GM12878 (cell line): Measurements from ENCODE around the gene RTF2. TPM values are rescaled to one million over a fixed set of nuclear protein-coding genes. Genes with fewer than 3 reads are reported as not detected.
A peak's percentile ranks its signal among the peaks of the same experiment; 100 is the strongest.

ENCODE experiments used
- ATAC-seq: fragments of 200-7000 bp; cut with Tn5 transposase; 3 replicates; pipeline ENCODE4 v1.9.1; 2020; ENCODE audit warnings: mild to moderate bottlenecking, moderate library complexity
- BruUV-seq: library from RNA; stranded (reverse); fragments of 400-500 nt; replicated peaks from 2 replicates; lab custom pipeline; 2021; lab: Mats Ljungman, UMichigan
- CTCF ChIA-PET: fragments of 300-600 bp; sonication (Branson Sonifier 250); formaldehyde crosslinking; extraction: SDS; loops from one replicate; lab custom pipeline; 2021; ENCODE audit warnings: inconsistent platforms; lab: Yijun Ruan, JAX
- POLR2A ChIA-PET: fragments of 350-600 bp; formaldehyde crosslinking; extraction: SDS; loops from one replicate; lab custom pipeline; 2021; ENCODE audit warnings: inconsistent platforms; lab: Charles Lee
- RAD21 ChIA-PET: fragments of 300-600 bp; sonication (Branson Sonifier 250); formaldehyde crosslinking; loops from one replicate; lab custom pipeline; 2023; ENCODE audit warnings: antibody characterized with exemption; ENCODE audit not compliant: unreplicated experiment; lab: Charles Lee
- SMC1A ChIA-PET: fragments of 300-600 bp; sonication (Branson Sonifier 250); formaldehyde crosslinking; loops from one replicate; lab custom pipeline; 2023; ENCODE audit not compliant: unreplicated experiment, uncharacterized antibody; lab: Charles Lee
- DNase-seq: peaks from one replicate; pipeline ENCODE4 v3.0.0-alpha.2; 2011; ENCODE audit warnings: low read depth, low spot score
- FAIRE-seq: peaks from 3 replicates; lab custom pipeline; 2011; peaks lifted over from hg19 to GRCh38; lab: Jason Lieb, UNC
- H2AFZ ChIP-seq: 2 replicates; pipeline ENCODE4 v1.6.0; 2011; ENCODE audit warnings: low read depth, low read length, control low read depth; ENCODE audit not compliant: control insufficient read depth
- H3K27ac ChIP-seq: 2 replicates; pipeline ENCODE4 v1.5.1; 2011; ENCODE audit warnings: control low read depth; ENCODE audit not compliant: control insufficient read depth, insufficient read depth
- H3K27me3 ChIP-seq, 2 experiments: replicated peaks in 1 of 2; 2 replicates each; pipeline versions ENCODE4 v1.6.0 to v1.6.1; 2011; ENCODE audit warnings: low read length in 1 of 2; ENCODE audit not compliant: control insufficient read depth in 2 of 2, insufficient read depth in 2 of 2
- H3K36me3 ChIP-seq, 2 experiments: 2 replicates each; pipeline ENCODE4 v1.5.1; 2011; ENCODE audit warnings: low read length in 1 of 2; ENCODE audit not compliant: control insufficient read depth in 2 of 2, insufficient read depth in 2 of 2
- H3K4me1 ChIP-seq: 2 replicates; pipeline ENCODE4 v1.6.1; 2011; ENCODE audit warnings: mild to moderate bottlenecking, low read length, moderate library complexity, mixed read lengths; ENCODE audit not compliant: control insufficient read depth, insufficient read depth
- H3K4me2 ChIP-seq: 2 replicates; pipeline ENCODE4 v1.6.0; 2011; ENCODE audit warnings: control low read depth; ENCODE audit not compliant: control insufficient read depth, insufficient read depth
- H3K4me3 ChIP-seq: fragments of 200-600 bp; sonication (generic); 2 replicates; pipeline ENCODE4 v1.5.1; 2016
- H3K79me2 ChIP-seq: 2 replicates; pipeline ENCODE4 v1.6.0; 2011; ENCODE audit warnings: low read length; ENCODE audit not compliant: control insufficient read depth, insufficient read depth
- H3K9ac ChIP-seq: 2 replicates; pipeline ENCODE4 v1.8.0; 2011; ENCODE audit warnings: low read length, control low read depth, mixed read lengths; ENCODE audit not compliant: control insufficient read depth, insufficient read depth
- H3K9me3 ChIP-seq: replicated peaks from 3 replicates; pipeline ENCODE4 v1.5.1; 2011; ENCODE audit warnings: mild to moderate bottlenecking, low read length; ENCODE audit not compliant: control insufficient read depth, insufficient read depth
- H4K20me1 ChIP-seq: 2 replicates; pipeline ENCODE4 v1.6.0; 2011; ENCODE audit not compliant: control insufficient read depth, insufficient read depth
- GABPA ChIP-seq: IDR thresholded peaks from 2 replicates; pipeline ENCODE4 v1.6.1; 2014; ENCODE audit warnings: antibody characterized with exemption, low read depth, mild to moderate bottlenecking, inconsistent platforms
- HSF1 ChIP-seq: fragments of 150-350 bp; IDR thresholded peaks from 2 replicates; pipeline ENCODE4 v1.6.1; 2014; ENCODE audit warnings: mild to moderate bottlenecking, low read depth, low read length
- MEF2B ChIP-seq: fragments of 450-650 bp; IDR thresholded peaks from 2 replicates; pipeline ENCODE4 v1.6.1; 2018; ENCODE audit warnings: mild to moderate bottlenecking, moderate library complexity; ENCODE audit not compliant: partially characterized antibody, poor library complexity, severe bottlenecking
- NFIC ChIP-seq: IDR thresholded peaks from 2 replicates; pipeline ENCODE4 v1.6.1; 2012; ENCODE audit warnings: low read depth, mild to moderate bottlenecking, inconsistent platforms, low read length, moderate library complexity
- PBX3 ChIP-seq: IDR thresholded peaks from 2 replicates; pipeline ENCODE4 v1.6.1; 2011; ENCODE audit warnings: mild to moderate bottlenecking, low read depth, low read length, moderate library complexity; ENCODE audit not compliant: insufficient replicate concordance
- SPI1 ChIP-seq: IDR thresholded peaks from 2 replicates; pipeline ENCODE4 v1.6.1; 2011; ENCODE audit warnings: low read depth, mild to moderate bottlenecking, low read length, moderate library complexity, borderline replicate concordance; ENCODE audit not compliant: insufficient read depth
- STAT1 ChIP-seq: fragments of 450-650 bp; conservative IDR thresholded peaks from 2 replicates; pipeline ENCODE4 v1.6.1; 2014; ENCODE audit warnings: antibody characterized with exemption, mild to moderate bottlenecking
- WGBS: methylation state at CpG from one replicate; pipeline ENCODE4 v1.1.6; 2016; ENCODE audit warnings: low lambda C conversion rate; ENCODE audit not compliant: insufficient replicate concordance, insufficient coverage; ENCODE audit errors: missing lambda C conversion rate; 5-methylcytosine and 5-hydroxymethylcytosine counted together
- in situ Hi-C: fragments of 300-500 bp; cut with MboI; formaldehyde crosslinking; loops from 9 replicates; pipeline ENCODE4 v1.14.3; 2018; ENCODE audit warnings: mixed read lengths
- intact Hi-C: fragments of 100-400 bp; cut with micrococcal nuclease; formaldehyde crosslinking; loops from one replicate; pipeline ENCODE4 v1.14.2; 2022; ENCODE audit not compliant: unreplicated experiment
- polyA plus RNA-seq, 11 experiments: library from polyadenylated mRNA; depleted of rRNA in 4 of 11; unstranded in 6 of 11; stranded (reverse) in 5 of 11; fragments of >200 nt; fragmentation: Nextera tagmentation in 4 of 11; fragmentation: Illumina TruSeq in 1 of 11; extraction: Ambion mirVana in 4 of 11; extraction: Trizol in 1 of 11; gene quantifications; 1 replicate in 1 of 11; 2 replicates in 10 of 11; pipeline versions ENCODE4 v1.2.1 to v1.2.3, GENCODE V29; 2011 to 2016; ENCODE audit warnings: inconsistent platforms in 2 of 11, missing spikeins in 2 of 11, low read depth in 1 of 11
- total RNA-seq, 4 experiments: library from RNA; depleted of rRNA in 3 of 4; stranded (reverse); fragments of >200 nt in 3 of 4; fragmentation: Illumina TruSeq in 1 of 4; extraction: Trizol in 1 of 4; gene quantifications; 2 replicates each; pipeline versions ENCODE4 v1.2.1 to v1.2.3, GENCODE V29; 2013 to 2021

RTF2 gene
- total and polyA plus RNA-seq, 10 of the 15 experiments (the other 5 are each of a cell fraction or from before 2014, with no cell fraction given): 66.2 to 133 (median 82.9) TPM

DNA sequence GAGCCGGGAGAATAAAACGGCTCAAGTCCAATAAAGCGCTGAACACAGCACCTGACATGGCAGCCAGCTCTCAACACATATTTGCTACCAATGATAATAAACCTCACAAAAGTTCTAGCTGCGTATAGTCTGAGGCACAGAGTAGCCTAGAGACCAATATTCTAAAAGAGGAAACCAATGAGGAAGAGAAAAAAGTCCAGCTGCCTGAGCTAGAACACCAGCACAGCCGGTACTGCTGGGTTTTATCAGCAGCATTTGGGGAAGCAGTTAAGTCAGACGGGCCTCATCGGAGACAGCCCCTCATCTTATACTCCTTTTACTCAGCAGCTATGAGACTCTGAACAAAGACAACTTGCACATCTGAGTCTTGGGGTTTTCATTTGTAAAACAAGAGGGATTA, 2.4 kb upstream of the RTF2 start:
- H3K27ac ChIP-seq: no peak overlapping the region
- RAD21 ChIA-PET: interaction anchor here (1.1 to 1.8 kb wide), 2 partner anchors 12 to 54 kb away, joined by 3 to 10 read pairs; no protein-coding TSS in a partner anchor
- H4K20me1 ChIP-seq: no peaks in the 10 kb centered on the region
- 15% methylated on average over 7 of the region's 7 CpGs for WGBS
- no peak overlapping the region for H3K4me3 ChIP-seq
- peak; percentile 24 for ATAC-seq
- FAIRE-seq: no peak
- no peak for DNase-seq
- peak overlapping the region; percentile 9 for H2AFZ ChIP-seq
- CTCF ChIA-PET: interaction anchor here (0.8 to 2.9 kb wide), 3 partner anchors 21 to 65 kb away, joined by 3 to 10 read pairs (median 3); no protein-coding TSS in a partner anchor
- POLR2A ChIA-PET: interaction anchor here (0.9 kb wide), 1 partner anchor 11 kb away, joined by 4 read pairs; no protein-coding TSS in a partner anchor
- H3K79me2 ChIP-seq: peaks cover 23% of the 10 kb centered on the region
- H3K4me1 ChIP-seq: peaks cover 17% of the 10 kb centered on the region
- peak overlapping the region; percentile 10; the same call in 1 of the 2 replicates for H3K4me2 ChIP-seq
- intact Hi-C loops: no loop called here
- peak; percentile 62; the same call in 1 of the 2 replicates for TF ChIP-seq SPI1
- TF ChIP-seq PBX3: no peak
- TF ChIP-seq HSF1: no peak
- no peak for TF ChIP-seq GABPA
- no peak for TF ChIP-seq MEF2B
- TF ChIP-seq NFIC: no peak
- TF ChIP-seq STAT1: no peak
- TF ChIP-seq, all 136 proteins: peak for 1
- Histone ChIP-seq H3K27me3 (no peaks in the 10 kb centered on the region), H3K36me3 (no peaks in the 10 kb centered on the region), H3K9ac (no peak overlapping the region), H3K9me3 (no peaks in the 10 kb centered on the region)
- SMC1A ChIA-PET: interaction anchor here (1.5 to 2.4 kb wide), 3 partner anchors 12 to 108 kb away, joined by 3 to 13 read pairs (median 4); partner anchors contain the start of gene FAM210B
- no TSS peak for BruUV-seq
- in situ Hi-C loops: no loop called here
